Right lobe of liver (tissue), 4 donors: ENCODE results near the gene PLA2G4F.

Experiments
- CTCF ChIP-seq, 4 donors: fragments of 200-600 bp in 3 of 4; fragments of 450-650 bp in 1 of 4; IDR thresholded peaks; one replicate each; pipeline versions ENCODE4 v1.5.1 to v1.8.0; 2016 to 2022; ENCODE audit warnings: antibody characterized with exemption in 4 of 4, mild to moderate bottlenecking in 2 of 4
- POLR2A ChIP-seq: fragments of 450-650 bp; IDR thresholded peaks from one replicate; pipeline ENCODE4 v1.6.1; 2017; ENCODE audit warnings: antibody characterized with exemption, mild to moderate bottlenecking
- donor health status: DM: no; HTN: no; CAD: no.
- donor health status: DM: no; HTN: no; CAD: no.
- donor health status: DM: no; HTN: yes; CAD: no.

GRCh38 chr15:42107473-42107872 is 49.0 kb downstream of the PLA2G4F start:
- TF ChIP-seq CTCF (IDR thresholded peaks at IDR 0.05) (no peak), POLR2A (no peak)
